Measurements from ENCODE around the gene SEPTIN10. TPM values are rescaled to one million over a fixed set of nuclear protein-coding genes. Genes with fewer than 3 reads are reported as not detected.

Gene SEPTIN10
- total and polyA plus RNA-seq, 9 of the 15 experiments (the other 6 are each of a cell fraction or from before 2014, with no cell fraction given): 0.40 TPM; not detected in 8

DNA sequence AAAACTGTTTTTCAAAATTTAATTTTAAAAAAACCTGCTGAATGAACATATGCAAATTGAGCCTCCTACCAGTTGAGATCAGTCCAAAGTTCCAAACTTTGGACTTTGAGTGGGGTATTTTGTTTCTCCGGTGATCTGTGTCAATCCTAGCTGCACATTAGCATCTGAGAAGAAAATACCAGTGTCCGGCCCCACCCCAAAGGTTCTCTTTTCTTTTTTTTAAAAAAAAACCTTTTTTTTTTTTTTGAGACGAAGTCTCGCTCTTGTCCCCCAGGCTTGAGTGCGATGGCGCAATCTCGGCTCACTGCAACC, 91.7 kb downstream of the SEPTIN10 start:
- DNase-seq (ENCODE audit: extremely low read depth in 1 of 4, low spot score in 3 of 4): no peak
- H3K79me2 ChIP-seq (ENCODE audit: control insufficient read depth, insufficient read depth, low read length): no peaks in the 10 kb centered on the region
- ChIA-PET CTCF (ENCODE audit: low intra/inter-chr PET ratio) (no interaction called here), POLR2A (no interaction called here)
- no peaks in the 10 kb centered on the region for H3K9me1 ChIP-seq (ENCODE audit: control insufficient read depth, insufficient read depth, low read length)
- no peak overlapping the region for H2AFZ ChIP-seq (ENCODE audit: low read depth, low read length)
- H3K4me1 ChIP-seq (replicated peaks in 1 of 2; ENCODE audit: control insufficient read depth in 2 of 2, insufficient read depth in 2 of 2, low read length in 2 of 2): no peaks in the 10 kb centered on the region
- H3K9me3 ChIP-seq (replicated peaks; ENCODE audit: control insufficient read depth, insufficient read depth, low read depth, low read length): no peaks in the 10 kb centered on the region
- WGBS (ENCODE audit: insufficient coverage, low coverage, missing lambda C conversion rate): 0% methylated on average over 7 of the region's 7 CpGs
- no peaks in the 10 kb centered on the region for H4K20me1 ChIP-seq (replicated peaks; ENCODE audit: control insufficient read depth, insufficient read depth, low read length)
- TF ChIP-seq, protein P1, sequence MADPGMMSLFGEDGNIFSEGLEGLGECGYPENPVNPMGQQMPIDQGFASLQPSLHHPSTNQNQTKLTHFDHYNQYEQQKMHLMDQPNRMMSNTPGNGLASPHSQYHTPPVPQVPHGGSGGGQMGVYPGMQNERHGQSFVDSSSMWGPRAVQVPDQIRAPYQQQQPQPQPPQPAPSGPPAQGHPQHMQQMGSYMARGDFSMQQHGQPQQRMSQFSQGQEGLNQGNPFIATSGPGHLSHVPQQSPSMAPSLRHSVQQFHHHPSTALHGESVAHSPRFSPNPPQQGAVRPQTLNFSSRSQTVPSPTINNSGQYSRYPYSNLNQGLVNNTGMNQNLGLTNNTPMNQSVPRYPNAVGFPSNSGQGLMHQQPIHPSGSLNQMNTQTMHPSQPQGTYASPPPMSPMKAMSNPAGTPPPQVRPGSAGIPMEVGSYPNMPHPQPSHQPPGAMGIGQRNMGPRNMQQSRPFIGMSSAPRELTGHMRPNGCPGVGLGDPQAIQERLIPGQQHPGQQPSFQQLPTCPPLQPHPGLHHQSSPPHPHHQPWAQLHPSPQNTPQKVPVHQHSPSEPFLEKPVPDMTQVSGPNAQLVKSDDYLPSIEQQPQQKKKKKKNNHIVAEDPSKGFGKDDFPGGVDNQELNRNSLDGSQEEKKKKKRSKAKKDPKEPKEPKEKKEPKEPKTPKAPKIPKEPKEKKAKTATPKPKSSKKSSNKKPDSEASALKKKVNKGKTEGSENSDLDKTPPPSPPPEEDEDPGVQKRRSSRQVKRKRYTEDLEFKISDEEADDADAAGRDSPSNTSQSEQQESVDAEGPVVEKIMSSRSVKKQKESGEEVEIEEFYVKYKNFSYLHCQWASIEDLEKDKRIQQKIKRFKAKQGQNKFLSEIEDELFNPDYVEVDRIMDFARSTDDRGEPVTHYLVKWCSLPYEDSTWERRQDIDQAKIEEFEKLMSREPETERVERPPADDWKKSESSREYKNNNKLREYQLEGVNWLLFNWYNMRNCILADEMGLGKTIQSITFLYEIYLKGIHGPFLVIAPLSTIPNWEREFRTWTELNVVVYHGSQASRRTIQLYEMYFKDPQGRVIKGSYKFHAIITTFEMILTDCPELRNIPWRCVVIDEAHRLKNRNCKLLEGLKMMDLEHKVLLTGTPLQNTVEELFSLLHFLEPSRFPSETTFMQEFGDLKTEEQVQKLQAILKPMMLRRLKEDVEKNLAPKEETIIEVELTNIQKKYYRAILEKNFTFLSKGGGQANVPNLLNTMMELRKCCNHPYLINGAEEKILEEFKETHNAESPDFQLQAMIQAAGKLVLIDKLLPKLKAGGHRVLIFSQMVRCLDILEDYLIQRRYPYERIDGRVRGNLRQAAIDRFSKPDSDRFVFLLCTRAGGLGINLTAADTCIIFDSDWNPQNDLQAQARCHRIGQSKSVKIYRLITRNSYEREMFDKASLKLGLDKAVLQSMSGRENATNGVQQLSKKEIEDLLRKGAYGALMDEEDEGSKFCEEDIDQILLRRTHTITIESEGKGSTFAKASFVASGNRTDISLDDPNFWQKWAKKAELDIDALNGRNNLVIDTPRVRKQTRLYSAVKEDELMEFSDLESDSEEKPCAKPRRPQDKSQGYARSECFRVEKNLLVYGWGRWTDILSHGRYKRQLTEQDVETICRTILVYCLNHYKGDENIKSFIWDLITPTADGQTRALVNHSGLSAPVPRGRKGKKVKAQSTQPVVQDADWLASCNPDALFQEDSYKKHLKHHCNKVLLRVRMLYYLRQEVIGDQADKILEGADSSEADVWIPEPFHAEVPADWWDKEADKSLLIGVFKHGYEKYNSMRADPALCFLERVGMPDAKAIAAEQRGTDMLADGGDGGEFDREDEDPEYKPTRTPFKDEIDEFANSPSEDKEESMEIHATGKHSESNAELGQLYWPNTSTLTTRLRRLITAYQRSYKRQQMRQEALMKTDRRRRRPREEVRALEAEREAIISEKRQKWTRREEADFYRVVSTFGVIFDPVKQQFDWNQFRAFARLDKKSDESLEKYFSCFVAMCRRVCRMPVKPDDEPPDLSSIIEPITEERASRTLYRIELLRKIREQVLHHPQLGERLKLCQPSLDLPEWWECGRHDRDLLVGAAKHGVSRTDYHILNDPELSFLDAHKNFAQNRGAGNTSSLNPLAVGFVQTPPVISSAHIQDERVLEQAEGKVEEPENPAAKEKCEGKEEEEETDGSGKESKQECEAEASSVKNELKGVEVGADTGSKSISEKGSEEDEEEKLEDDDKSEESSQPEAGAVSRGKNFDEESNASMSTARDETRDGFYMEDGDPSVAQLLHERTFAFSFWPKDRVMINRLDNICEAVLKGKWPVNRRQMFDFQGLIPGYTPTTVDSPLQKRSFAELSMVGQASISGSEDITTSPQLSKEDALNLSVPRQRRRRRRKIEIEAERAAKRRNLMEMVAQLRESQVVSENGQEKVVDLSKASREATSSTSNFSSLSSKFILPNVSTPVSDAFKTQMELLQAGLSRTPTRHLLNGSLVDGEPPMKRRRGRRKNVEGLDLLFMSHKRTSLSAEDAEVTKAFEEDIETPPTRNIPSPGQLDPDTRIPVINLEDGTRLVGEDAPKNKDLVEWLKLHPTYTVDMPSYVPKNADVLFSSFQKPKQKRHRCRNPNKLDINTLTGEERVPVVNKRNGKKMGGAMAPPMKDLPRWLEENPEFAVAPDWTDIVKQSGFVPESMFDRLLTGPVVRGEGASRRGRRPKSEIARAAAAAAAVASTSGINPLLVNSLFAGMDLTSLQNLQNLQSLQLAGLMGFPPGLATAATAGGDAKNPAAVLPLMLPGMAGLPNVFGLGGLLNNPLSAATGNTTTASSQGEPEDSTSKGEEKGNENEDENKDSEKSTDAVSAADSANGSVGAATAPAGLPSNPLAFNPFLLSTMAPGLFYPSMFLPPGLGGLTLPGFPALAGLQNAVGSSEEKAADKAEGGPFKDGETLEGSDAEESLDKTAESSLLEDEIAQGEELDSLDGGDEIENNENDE (IDR thresholded peaks at IDR 0.05; ENCODE audit: low read depth, low read length): no peak
- TF ChIP-seq TCF7L2 (IDR thresholded peaks at IDR 0.05; ENCODE audit: low read depth, low read length) (no peak), SMAD2 (IDR thresholded peaks at IDR 0.05; ENCODE audit: low read depth, low read length) (no peak)
- TF ChIP-seq, protein P2, sequence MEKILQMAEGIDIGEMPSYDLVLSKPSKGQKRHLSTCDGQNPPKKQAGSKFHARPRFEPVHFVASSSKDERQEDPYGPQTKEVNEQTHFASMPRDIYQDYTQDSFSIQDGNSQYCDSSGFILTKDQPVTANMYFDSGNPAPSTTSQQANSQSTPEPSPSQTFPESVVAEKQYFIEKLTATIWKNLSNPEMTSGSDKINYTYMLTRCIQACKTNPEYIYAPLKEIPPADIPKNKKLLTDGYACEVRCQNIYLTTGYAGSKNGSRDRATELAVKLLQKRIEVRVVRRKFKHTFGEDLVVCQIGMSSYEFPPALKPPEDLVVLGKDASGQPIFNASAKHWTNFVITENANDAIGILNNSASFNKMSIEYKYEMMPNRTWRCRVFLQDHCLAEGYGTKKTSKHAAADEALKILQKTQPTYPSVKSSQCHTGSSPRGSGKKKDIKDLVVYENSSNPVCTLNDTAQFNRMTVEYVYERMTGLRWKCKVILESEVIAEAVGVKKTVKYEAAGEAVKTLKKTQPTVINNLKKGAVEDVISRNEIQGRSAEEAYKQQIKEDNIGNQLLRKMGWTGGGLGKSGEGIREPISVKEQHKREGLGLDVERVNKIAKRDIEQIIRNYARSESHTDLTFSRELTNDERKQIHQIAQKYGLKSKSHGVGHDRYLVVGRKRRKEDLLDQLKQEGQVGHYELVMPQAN (IDR thresholded peaks at IDR 0.05; ENCODE audit: borderline replicate concordance): no peak
- no peak overlapping the region for H3K27ac ChIP-seq (ENCODE audit: extremely low read depth, low read depth, low read length)
- no peak overlapping the region for H3K4me2 ChIP-seq (ENCODE audit: insufficient read depth, low read length)
- FAIRE-seq: no peak
- BruUV-seq (replicated peaks): no TSS peak
- no peaks in the 10 kb centered on the region for H3K36me3 ChIP-seq (ENCODE audit: control insufficient read depth, insufficient read depth, low read length)
- no peak overlapping the region for H3K4me3 ChIP-seq
- in situ Hi-C loops (cut with MboI) (no loop called here), intact Hi-C loops (cut with micrococcal nuclease) (no loop called here)
- H3K9ac ChIP-seq (ENCODE audit: insufficient read depth in 1 of 2, low read depth in 2 of 2, low read length in 2 of 2): no peak overlapping the region
- peaks cover 5 to 50% of the 10 kb centered on the region in 2 experiments; a peak in 4 of 5 replicates for H3K27me3 ChIP-seq (ENCODE audit: control insufficient read depth in 2 of 2, insufficient read depth in 2 of 2, low read length in 2 of 2)
- no peak for ATAC-seq

Data from K562 (cell line).